Measurements from ENCODE around the gene RANBP9.

- TF ChIP-seq, protein P1, sequence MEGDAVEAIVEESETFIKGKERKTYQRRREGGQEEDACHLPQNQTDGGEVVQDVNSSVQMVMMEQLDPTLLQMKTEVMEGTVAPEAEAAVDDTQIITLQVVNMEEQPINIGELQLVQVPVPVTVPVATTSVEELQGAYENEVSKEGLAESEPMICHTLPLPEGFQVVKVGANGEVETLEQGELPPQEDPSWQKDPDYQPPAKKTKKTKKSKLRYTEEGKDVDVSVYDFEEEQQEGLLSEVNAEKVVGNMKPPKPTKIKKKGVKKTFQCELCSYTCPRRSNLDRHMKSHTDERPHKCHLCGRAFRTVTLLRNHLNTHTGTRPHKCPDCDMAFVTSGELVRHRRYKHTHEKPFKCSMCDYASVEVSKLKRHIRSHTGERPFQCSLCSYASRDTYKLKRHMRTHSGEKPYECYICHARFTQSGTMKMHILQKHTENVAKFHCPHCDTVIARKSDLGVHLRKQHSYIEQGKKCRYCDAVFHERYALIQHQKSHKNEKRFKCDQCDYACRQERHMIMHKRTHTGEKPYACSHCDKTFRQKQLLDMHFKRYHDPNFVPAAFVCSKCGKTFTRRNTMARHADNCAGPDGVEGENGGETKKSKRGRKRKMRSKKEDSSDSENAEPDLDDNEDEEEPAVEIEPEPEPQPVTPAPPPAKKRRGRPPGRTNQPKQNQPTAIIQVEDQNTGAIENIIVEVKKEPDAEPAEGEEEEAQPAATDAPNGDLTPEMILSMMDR (IDR thresholded peaks at IDR 0.05) = no peak
- TF ChIP-seq POLR2A (IDR thresholded peaks at IDR 0.05; ENCODE audit: low read depth) (no peak), POLR2AphosphoS5 (IDR thresholded peaks at IDR 0.05) (no peak)
These were observed 31.1 kb downstream of the RANBP9 start for GRCh38 chr6:13680448-13680968.

Measured in esophagus muscularis mucosa (tissue), 3 donors.